GM19238 (cell line): Measurements from ENCODE around the gene DOK6.
"Not testable (repeated sequence)": the region's sequence is repeated elsewhere in the genome, so short reads cannot be mapped to it uniquely, and the experiment has no call there.

Source experiments
- DNase-seq: peaks from one replicate; pipeline ENCODE4 v3.0.0; 2011; ENCODE audit warnings: low spot score; ENCODE audit not compliant: insufficient read length

Gene DOK6

GRCh38 chr18:69795791-69796190 lies 395.1 kb downstream of the DOK6 start:
- no peak for DNase-seq

GRCh38 chr18:69804776-69805501 lies 404.3 kb downstream of the DOK6 start:
- no peak for DNase-seq

GRCh38 chr18:69808399-69808798 lies 407.7 kb downstream of the DOK6 start:
- DNase-seq: no peak

GRCh38 chr18:69813559-69813958 lies 412.9 kb downstream of the DOK6 start:
- no peak for DNase-seq

GRCh38 chr18:69814861-69815385 lies 414.2 kb downstream of the DOK6 start:
- DNase-seq: no peak

GRCh38 chr18:69817335-69817940 lies 416.8 kb downstream of the DOK6 start:
- DNase-seq: no peak

GRCh38 chr18:69819460-69819859 lies 418.8 kb downstream of the DOK6 start:
- no peak for DNase-seq

GRCh38 chr18:69820538-69820937 lies 419.9 kb downstream of the DOK6 start:
- no peak for DNase-seq

- no peak for DNase-seq
Observed at GRCh38 chr18:69830189-69830588, 429.5 kb downstream of the DOK6 start.

GRCh38 chr18:69834980-69835379 lies 434.3 kb downstream of the DOK6 start:
- DNase-seq: not testable (repeated sequence)

GRCh38 chr18:69838003-69838402 lies 437.3 kb downstream of the DOK6 start:
- DNase-seq: no peak

- no peak for DNase-seq
Observed at GRCh38 chr18:69838620-69839411, 438.1 kb downstream of the DOK6 start.

- no peak for DNase-seq
Observed at GRCh38 chr18:69839497-69839896, 438.8 kb downstream of the DOK6 start.

GRCh38 chr18:69840001-69840400 lies 439.3 kb downstream of the DOK6 start:
- no peak for DNase-seq

GRCh38 chr18:69840445-69840844 lies 439.8 kb downstream of the DOK6 start:
- no peak for DNase-seq

- DNase-seq: no peak
Observed at GRCh38 chr18:69841117-69841516, 440.4 kb downstream of the DOK6 start.

GRCh38 chr18:69843015-69843414 lies 442.3 kb downstream of the DOK6 start:
- no peak for DNase-seq

GRCh38 chr18:69844656-69845055 lies 444.0 kb downstream of the DOK6 start:
- DNase-seq: no peak

GRCh38 chr18:69845593-69846506 lies 445.2 kb downstream of the DOK6 start:
- no peak for DNase-seq

- no peak for DNase-seq
Observed at GRCh38 chr18:69853051-69853450, 452.4 kb downstream of the DOK6 start.

- no peak for DNase-seq
Observed at GRCh38 chr18:69854455-69854854, 453.8 kb downstream of the DOK6 start.
